Measurements from ENCODE around the gene LAMB1.

The LAMB1 gene

GRCh38 chr7:108017776-108018151 lies 14.8 kb upstream of the LAMB1 start:
- DNase-seq (ENCODE audit: low read depth in 3 of 3) = no peak

- DNase-seq (ENCODE audit: low read depth in 3 of 3) = no peak
These were observed 14.1 kb upstream of the LAMB1 start for GRCh38 chr7:108016841-108017775.

DNA sequence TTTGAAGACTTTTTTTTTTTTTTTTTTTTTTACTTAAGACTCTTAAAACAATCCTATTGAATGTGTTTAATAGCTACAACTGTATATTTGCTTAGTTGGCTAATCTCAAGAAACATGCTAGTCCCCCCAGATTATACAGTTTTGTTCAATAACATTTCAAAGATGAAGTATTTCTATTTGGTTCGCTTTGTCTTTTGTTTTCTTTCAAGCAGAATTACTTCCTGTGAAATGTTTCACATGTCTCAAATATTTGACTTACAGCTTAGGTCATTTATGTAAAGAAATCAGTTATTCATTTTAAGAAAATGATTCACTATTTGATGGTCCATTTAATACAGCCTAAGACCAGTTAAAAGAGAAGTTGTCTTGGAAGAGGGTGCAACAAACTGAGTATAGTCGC lies 12.8 kb upstream of the LAMB1 start:
- DNase-seq (ENCODE audit: low read depth in 3 of 3) = no peak

- no peak for DNase-seq (ENCODE audit: low read depth in 3 of 3)
These were observed 12.1 kb upstream of the LAMB1 start for GRCh38 chr7:108014747-108015682.

DNA sequence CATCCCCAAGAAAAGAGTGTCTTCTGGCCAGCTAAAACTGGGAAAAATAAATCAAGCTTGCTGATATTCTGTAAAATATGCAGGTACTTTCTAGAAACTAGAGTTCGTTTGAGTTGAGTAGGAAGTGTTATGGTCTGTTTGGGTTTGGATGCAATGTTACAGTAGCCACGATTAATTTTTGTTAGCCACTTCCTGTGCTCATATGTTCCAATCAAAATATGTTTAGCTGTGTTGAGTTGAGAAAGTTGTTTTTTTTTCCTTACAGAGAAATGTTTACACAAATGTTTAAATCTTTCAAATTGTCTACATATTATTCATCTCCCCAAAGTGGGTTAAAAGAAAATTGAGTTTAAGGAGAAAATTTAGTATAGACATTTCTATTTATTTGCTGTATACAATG lies 11.3 kb upstream of the LAMB1 start:
- no peak for DNase-seq (ENCODE audit: low read depth in 3 of 3)

DNA sequence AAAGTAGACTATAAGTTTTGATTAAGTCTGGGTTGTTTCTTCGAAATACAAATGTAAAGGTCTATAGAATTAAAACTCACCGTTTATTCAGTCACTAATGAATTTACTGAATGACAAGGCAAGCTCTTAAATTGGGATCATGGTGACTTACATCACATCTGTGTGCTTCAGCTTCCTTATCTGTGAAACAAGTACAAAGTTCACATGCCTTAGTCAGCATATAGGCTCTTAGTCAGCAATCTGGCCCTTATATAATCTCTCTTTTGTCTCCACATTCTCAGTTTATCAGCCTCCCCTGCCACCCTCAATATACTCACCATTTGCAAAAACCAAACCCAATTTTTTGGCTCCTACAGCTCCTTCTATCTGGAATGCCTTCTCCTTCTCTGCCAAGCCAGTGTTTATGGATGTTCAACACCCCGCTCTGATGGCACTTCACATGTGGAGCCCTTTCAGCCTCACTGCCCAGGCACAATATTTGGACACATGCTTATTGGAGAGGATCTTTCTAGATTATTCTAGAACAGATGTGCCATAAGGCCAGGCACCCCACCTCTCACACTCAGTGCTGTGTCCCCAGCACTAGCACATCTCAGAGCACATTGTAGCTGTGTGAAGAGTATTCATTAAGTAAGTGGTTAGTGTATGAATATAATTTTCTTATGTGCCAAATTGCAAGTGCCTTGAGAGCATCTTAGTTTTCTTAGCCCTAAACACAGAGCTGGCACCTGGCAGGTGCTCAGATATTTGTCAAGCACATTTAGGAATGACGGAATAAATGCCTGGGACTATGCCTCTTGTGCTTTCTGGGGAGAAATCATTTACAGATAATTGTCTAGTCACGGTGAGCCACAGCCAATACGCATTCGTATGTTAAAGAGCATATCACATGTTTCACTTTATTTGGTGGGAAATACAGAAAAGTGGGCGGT lies 9.8 kb upstream of the LAMB1 start:
- no peak for DNase-seq (ENCODE audit: low read depth in 3 of 3)

GRCh38 chr7:108010377-108010776 lies 7.4 kb upstream of the LAMB1 start:
- DNase-seq (ENCODE audit: low read depth in 3 of 3) = no peak

GRCh38 chr7:108009873-108010272 lies 6.9 kb upstream of the LAMB1 start:
- no peak for DNase-seq (ENCODE audit: low read depth in 3 of 3)

GRCh38 chr7:108008827-108009226 lies 5.9 kb upstream of the LAMB1 start:
- no peak for DNase-seq (ENCODE audit: low read depth in 3 of 3)

DNA sequence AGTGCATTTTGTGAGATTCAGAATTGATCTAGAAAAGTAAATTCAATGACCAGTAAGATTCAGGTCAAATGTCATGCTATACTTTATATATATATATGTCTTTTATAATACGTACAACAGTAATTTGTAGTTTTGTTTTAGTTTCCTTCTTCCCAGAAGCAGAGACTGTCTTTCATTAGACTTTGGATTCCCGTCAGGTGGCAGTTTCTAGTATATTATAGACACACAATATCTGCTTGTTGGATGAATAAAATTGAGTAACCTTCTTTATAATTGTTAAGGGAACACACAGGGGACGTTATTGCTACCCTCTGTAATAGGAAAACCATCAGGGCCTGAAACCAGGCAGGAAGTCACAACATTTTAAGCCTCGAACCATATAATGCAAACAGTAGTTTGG lies 5.3 kb upstream of the LAMB1 start:
- no peak for DNase-seq (ENCODE audit: low read depth in 3 of 3)

- DNase-seq (ENCODE audit: low read depth in 3 of 3) = no peak
These were observed 4.8 kb upstream of the LAMB1 start for GRCh38 chr7:108007762-108008161.

GRCh38 chr7:108007261-108007660 lies 4.3 kb upstream of the LAMB1 start:
- no peak for DNase-seq (ENCODE audit: low read depth in 3 of 3)

- DNase-seq (ENCODE audit: low read depth in 3 of 3) = no peak
These were observed 1.5 kb upstream of the LAMB1 start for GRCh38 chr7:108004220-108005142.

- DNase-seq (ENCODE audit: low read depth in 3 of 3) = no peak
These were observed 606 bp upstream of the LAMB1 start for GRCh38 chr7:108003599-108003935.

DNA sequence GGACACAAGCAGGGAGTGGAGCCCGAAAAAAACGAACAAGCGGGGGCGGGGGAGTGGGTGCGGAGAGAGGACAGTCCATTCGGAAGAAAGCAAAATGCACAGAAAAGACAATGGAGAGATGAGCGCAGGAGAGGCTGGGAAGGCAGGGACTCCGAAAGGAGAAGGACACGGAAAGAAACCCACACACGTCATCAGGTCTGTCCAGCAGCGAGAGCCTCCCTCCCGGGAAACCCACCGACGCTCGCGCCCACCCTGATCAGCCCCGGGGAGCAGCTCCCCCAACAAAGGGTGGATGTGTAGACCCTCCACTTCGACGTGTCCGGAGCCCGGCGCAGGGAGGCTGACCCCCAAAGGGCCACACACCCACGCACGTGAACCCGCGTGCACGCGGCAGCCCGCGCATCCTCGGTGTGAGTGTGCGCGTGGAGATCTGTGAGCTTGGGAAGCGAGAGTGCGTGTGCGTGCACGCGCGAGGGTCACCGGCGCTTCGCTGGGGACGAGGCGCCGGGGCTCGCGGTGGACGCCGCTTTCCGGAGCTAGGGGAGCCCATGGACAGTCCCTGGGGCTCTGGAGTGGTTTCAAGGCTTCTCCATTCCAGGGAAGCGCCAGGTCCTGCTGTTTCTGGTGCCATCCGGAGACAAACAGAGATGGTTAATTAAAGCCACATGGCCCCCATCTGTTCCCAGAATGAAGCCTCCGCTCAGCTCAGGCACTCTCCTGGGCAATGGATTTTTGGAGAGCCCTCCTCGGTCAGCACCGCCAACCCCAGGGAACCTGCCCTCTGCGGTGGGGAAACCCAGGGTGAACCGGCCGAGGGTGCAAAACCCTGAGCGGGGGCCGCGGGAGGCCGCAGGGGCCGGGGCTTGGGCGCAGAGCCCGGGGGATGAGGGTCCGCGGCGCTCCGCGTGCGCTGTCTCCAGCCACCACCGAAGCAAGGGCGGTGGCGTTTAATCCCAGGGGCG lies 916 bp downstream of the LAMB1 start:
- DNase-seq (ENCODE audit: low read depth in 3 of 3) = no peak

DNA sequence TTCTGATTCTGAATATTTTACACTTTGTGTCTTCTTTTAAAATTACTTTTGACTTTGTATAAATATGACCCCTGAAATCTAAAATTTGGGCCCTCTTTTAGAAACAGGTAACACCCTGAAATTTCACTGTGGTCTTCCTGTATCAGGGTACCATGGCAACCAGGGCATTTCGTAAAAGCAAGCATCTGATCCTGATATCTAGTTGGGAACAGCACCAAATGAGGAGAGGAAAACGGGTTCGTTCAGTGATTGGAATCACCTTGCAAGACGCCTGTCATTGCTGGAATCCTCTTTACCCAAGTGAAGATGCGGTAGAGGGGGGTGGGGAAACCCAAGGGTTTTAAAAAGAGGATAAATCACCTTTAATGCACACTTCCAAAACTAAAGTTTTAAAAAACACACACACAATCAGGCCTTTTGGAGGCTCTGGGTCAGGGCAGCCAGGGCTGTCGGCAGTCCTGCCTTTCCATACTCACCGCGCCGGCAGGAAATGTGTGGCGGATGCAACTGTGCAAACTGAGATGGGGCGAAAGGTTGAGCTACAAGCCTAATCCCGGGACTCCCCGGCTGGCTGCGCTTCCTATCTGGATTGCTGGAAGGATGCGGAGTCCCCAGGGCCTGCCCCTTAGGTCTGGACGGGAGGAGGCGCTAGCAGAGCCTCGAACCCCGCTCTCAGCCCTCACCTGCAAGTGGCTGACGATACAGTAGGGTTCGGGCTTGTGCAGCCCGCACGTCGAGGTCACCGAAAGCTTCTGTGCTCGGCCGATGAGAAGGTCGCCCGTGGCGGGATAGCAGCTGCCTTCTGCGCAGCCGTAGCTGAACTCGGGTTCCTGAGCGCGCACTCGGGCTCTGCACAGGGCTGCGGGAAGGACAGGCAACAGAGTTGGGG lies 1.8 kb downstream of the LAMB1 start:
- DNase-seq (ENCODE audit: low read depth in 3 of 3) = no peak

GRCh38 chr7:107999779-108000560 lies 3.0 kb downstream of the LAMB1 start:
- DNase-seq (ENCODE audit: low read depth in 3 of 3) = no peak

Data from stimulated activated CD4-positive, alpha-beta T cell treated with anti-CD3 and anti-CD28 coated beads, TNF-alpha, amount 100 ng/mL, for 24 hours (primary cell).